ENCODE measurements around the gene SPAG16.
"Not testable (repeated sequence)": the region's sequence is repeated elsewhere in the genome, so short reads cannot be mapped to it uniquely, and the experiment has no call there.

The SPAG16 gene

GRCh38 chr2:214019229-214019972 lies 735.1 kb downstream of the SPAG16 start:
- no peak for DNase-seq

GRCh38 chr2:214019973-214020345 lies 735.7 kb downstream of the SPAG16 start:
- no peak for DNase-seq

GRCh38 chr2:214029190-214029589 lies 744.9 kb downstream of the SPAG16 start:
- no peak for DNase-seq

- no peak for DNase-seq
These were observed 747.3 kb downstream of the SPAG16 start for GRCh38 chr2:214031566-214031965.

GRCh38 chr2:214034417-214034816 lies 750.2 kb downstream of the SPAG16 start:
- no peak for DNase-seq

- no peak for DNase-seq
These were observed 751.0 kb downstream of the SPAG16 start for GRCh38 chr2:214035091-214035852.

GRCh38 chr2:214035921-214036320 lies 751.7 kb downstream of the SPAG16 start:
- no peak for DNase-seq

- no peak for DNase-seq
These were observed 753.9 kb downstream of the SPAG16 start for GRCh38 chr2:214038186-214038585.

- no peak for DNase-seq
These were observed 766.5 kb downstream of the SPAG16 start for GRCh38 chr2:214050731-214051130.

GRCh38 chr2:214051585-214051984 lies 767.3 kb downstream of the SPAG16 start:
- no peak for DNase-seq

- no peak for DNase-seq
These were observed 768.0 kb downstream of the SPAG16 start for GRCh38 chr2:214052235-214052634.

- no peak for DNase-seq
These were observed 773.7 kb downstream of the SPAG16 start for GRCh38 chr2:214057986-214058385.

- not testable (repeated sequence) for DNase-seq
These were observed 778.0 kb downstream of the SPAG16 start for GRCh38 chr2:214062279-214062678.

- no peak for DNase-seq
These were observed 780.2 kb downstream of the SPAG16 start for GRCh38 chr2:214064471-214064870.

GRCh38 chr2:214066862-214067261 lies 782.6 kb downstream of the SPAG16 start:
- no peak for DNase-seq

- DNase-seq = no peak
These were observed 785.0 kb downstream of the SPAG16 start for GRCh38 chr2:214069254-214069653.

- DNase-seq = no peak
These were observed 791.2 kb downstream of the SPAG16 start for GRCh38 chr2:214075456-214075855.

- DNase-seq = no peak
These were observed 792.3 kb downstream of the SPAG16 start for GRCh38 chr2:214076527-214076926.

- no peak for DNase-seq
These were observed 793.5 kb downstream of the SPAG16 start for GRCh38 chr2:214077727-214078126.

GRCh38 chr2:214079032-214079431 lies 794.8 kb downstream of the SPAG16 start:
- DNase-seq = no peak

- no peak for DNase-seq
These were observed 804.3 kb downstream of the SPAG16 start for GRCh38 chr2:214088536-214088935.

- no peak for DNase-seq
These were observed 812.0 kb downstream of the SPAG16 start for GRCh38 chr2:214096208-214096715.

GRCh38 chr2:214098811-214099210 lies 814.5 kb downstream of the SPAG16 start:
- DNase-seq = no peak

GRCh38 chr2:214100488-214100887 lies 816.2 kb downstream of the SPAG16 start:
- DNase-seq = no peak
